Skeletal muscle satellite cell (primary cell): Measurements from ENCODE around the gene ARL15.

ENCODE experiments used
- H3K27me3 ChIP-seq: 2 replicates; pipeline ENCODE4 v1.7.0; 2013; ENCODE audit warnings: low read length; ENCODE audit not compliant: control insufficient read depth, insufficient read depth
- H3K36me3 ChIP-seq: 2 replicates; pipeline ENCODE4 v1.7.0; 2013; ENCODE audit warnings: mild to moderate bottlenecking, control low read depth, low read length; ENCODE audit not compliant: insufficient read depth
- H3K4me1 ChIP-seq: 2 replicates; pipeline ENCODE4 v1.7.0; 2013; ENCODE audit warnings: low read length; ENCODE audit not compliant: control insufficient read depth, insufficient read depth
- H3K4me2 ChIP-seq: 2 replicates; pipeline ENCODE4 v1.7.0; 2013; ENCODE audit warnings: mild to moderate bottlenecking, low read length
- H3K4me3 ChIP-seq: 2 replicates; pipeline ENCODE4 v1.7.0; 2013; ENCODE audit warnings: low read length
- H3K9ac ChIP-seq: 2 replicates; pipeline ENCODE4 v1.7.0; 2013; ENCODE audit warnings: mild to moderate bottlenecking, low read depth, low read length, moderate library complexity
- H3K9me3 ChIP-seq: replicated peaks from 2 replicates; pipeline ENCODE4 v1.7.0; 2013; ENCODE audit warnings: mild to moderate bottlenecking, control low read depth, low read length

Gene ARL15

GRCh38 chr5:53962306-53962705 is 348.1 kb downstream of the ARL15 start:
- H3K4me2 ChIP-seq = no peak overlapping the region
- no peak overlapping the region for H3K4me3 ChIP-seq
- no peaks in the 10 kb centered on the region for H3K9me3 ChIP-seq
- H3K36me3 ChIP-seq = no peaks in the 10 kb centered on the region
- H3K4me1 ChIP-seq = no peaks in the 10 kb centered on the region
- no peak overlapping the region for H3K9ac ChIP-seq
- no peaks in the 10 kb centered on the region for H3K27me3 ChIP-seq

DNA sequence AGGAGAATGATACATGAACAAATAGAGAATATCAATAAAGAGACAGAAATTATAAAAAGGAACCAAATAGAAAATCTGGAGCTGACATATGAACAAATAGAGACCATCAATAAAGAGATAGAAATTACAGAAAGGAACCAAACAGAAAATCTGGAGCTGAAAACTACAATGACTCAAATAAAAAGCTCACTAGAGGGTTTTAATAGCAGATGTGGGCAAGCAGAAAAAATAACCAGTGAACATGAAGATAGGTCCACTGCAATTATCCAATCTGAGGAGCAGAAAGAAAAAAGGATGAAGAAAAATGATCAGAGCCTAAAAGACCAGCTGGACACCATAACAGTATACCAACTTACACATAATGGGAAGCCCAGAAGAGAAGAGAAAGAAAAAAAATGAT is 353.7 kb downstream of the ARL15 start:
- Histone ChIP-seq H3K4me2 (no peak overlapping the region), H3K9me3 (no peaks in the 10 kb centered on the region), H3K36me3 (no peaks in the 10 kb centered on the region), H3K9ac (no peak overlapping the region), H3K4me1 (no peaks in the 10 kb centered on the region), H3K4me3 (no peak overlapping the region), H3K27me3 (no peaks in the 10 kb centered on the region)

GRCh38 chr5:53956196-53956595 is 354.2 kb downstream of the ARL15 start:
- no peaks in the 10 kb centered on the region for H3K4me1 ChIP-seq
- H3K4me2 ChIP-seq = no peak overlapping the region
- no peaks in the 10 kb centered on the region for H3K27me3 ChIP-seq
- no peaks in the 10 kb centered on the region for H3K9me3 ChIP-seq
- H3K36me3 ChIP-seq = no peaks in the 10 kb centered on the region
- no peak overlapping the region for H3K9ac ChIP-seq
- no peak overlapping the region for H3K4me3 ChIP-seq

DNA sequence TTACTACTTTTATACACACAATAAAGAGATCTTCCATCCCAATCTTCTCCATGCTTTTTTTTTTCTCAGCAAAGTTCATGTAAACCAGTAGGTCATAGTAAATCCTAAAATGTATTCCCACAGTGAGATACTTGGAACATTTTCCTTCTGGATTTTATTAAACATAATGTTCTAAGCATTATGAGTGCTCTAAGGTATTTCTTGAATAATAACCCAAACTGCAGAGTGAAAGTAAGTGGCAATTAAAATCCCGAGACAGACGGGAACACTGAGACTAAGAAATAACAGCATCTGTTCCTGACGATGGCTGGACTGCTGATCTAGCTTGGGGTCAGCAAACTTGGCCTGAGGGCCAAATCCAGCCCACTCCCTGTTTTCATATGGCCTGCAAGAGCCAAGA is 359.8 kb downstream of the ARL15 start:
- no peaks in the 10 kb centered on the region for H3K9me3 ChIP-seq
- H3K4me2 ChIP-seq = no peak overlapping the region
- no peaks in the 10 kb centered on the region for H3K4me1 ChIP-seq
- no peak overlapping the region for H3K4me3 ChIP-seq
- H3K36me3 ChIP-seq = no peaks in the 10 kb centered on the region
- H3K9ac ChIP-seq = no peak overlapping the region
- no peaks in the 10 kb centered on the region for H3K27me3 ChIP-seq

- H3K4me3 ChIP-seq = no peak overlapping the region
Observed at GRCh38 chr5:53948598-53948997, 361.8 kb downstream of the ARL15 start.

DNA sequence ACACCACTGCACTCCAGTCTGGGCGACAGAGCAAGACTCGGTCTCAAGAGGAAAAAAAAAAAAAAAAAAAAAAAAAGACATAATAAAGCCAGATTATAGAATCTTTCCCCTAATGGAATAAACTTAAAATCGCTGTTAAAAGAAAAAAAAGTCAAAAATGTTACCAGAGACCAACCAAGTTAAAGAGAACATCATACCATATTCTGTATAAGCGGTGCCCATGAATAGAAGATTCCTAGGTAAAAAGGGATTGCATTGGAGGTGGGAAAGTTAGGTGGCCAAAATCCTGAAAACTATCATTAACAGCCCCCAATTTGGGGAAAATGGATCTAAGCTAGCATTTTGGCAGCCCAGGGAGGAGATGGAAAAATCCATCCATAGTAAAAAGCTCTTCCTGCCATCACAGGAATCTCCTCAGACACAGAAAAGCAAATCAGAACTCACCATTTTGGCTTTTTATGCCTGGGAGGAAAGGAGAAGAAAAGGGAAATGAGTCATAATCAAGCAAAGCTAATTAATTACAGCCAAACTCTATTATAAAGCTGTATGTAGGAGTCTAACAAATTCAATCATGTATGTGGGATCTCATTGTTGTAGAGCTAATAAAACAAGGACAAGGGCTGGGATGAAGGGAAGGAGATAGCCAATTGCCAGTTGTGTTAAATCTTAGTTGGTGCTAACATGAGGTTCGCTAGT is 363.8 kb downstream of the ARL15 start:
- Histone ChIP-seq H3K4me3 (no peak overlapping the region), H3K9ac (no peak overlapping the region), H3K9me3 (no peaks in the 10 kb centered on the region), H3K4me2 (no peak overlapping the region), H3K27me3 (no peaks in the 10 kb centered on the region), H3K36me3 (no peaks in the 10 kb centered on the region), H3K4me1 (no peaks in the 10 kb centered on the region)

More at GRCh38 chr5:53948598-53948997, 361.8 kb downstream of the ARL15 start:
- no peak overlapping the region for H3K4me2 ChIP-seq
- no peaks in the 10 kb centered on the region for H3K9me3 ChIP-seq
- H3K9ac ChIP-seq = no peak overlapping the region
- no peaks in the 10 kb centered on the region for H3K27me3 ChIP-seq
- H3K36me3 ChIP-seq = no peaks in the 10 kb centered on the region
- H3K4me1 ChIP-seq = no peaks in the 10 kb centered on the region

GRCh38 chr5:53944981-53945380 is 365.4 kb downstream of the ARL15 start:
- H3K27me3 ChIP-seq = no peaks in the 10 kb centered on the region
- no peak overlapping the region for H3K4me3 ChIP-seq
- no peaks in the 10 kb centered on the region for H3K9me3 ChIP-seq
- H3K9ac ChIP-seq = no peak overlapping the region
- H3K4me2 ChIP-seq = no peak overlapping the region
- H3K36me3 ChIP-seq = no peaks in the 10 kb centered on the region
- H3K4me1 ChIP-seq = peaks cover 6% of the 10 kb centered on the region

DNA sequence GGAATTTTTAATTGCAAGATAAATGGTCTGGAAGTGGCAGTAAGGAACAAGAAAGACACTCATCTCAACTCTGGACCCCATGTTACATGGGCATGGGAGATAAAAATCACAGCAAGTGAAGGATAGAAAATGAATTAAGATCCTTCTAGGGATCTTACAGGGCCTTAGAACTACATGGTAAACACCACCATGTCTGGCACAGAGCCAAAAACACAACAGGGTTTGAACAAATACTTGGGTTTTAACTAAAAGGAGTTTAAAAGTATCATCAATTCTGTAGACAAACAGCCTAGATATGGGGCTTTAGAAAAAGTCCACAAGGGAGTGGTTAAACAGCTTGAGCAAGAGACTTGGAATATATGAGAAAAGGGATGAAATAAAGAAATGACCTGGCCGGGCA is 366.4 kb downstream of the ARL15 start:
- no peak overlapping the region for H3K9ac ChIP-seq
- no peak overlapping the region for H3K4me3 ChIP-seq
- no peaks in the 10 kb centered on the region for H3K27me3 ChIP-seq
- no peaks in the 10 kb centered on the region for H3K9me3 ChIP-seq
- no peak overlapping the region for H3K4me2 ChIP-seq
- H3K4me1 ChIP-seq = peaks cover 6% of the 10 kb centered on the region
- no peaks in the 10 kb centered on the region for H3K36me3 ChIP-seq

DNA sequence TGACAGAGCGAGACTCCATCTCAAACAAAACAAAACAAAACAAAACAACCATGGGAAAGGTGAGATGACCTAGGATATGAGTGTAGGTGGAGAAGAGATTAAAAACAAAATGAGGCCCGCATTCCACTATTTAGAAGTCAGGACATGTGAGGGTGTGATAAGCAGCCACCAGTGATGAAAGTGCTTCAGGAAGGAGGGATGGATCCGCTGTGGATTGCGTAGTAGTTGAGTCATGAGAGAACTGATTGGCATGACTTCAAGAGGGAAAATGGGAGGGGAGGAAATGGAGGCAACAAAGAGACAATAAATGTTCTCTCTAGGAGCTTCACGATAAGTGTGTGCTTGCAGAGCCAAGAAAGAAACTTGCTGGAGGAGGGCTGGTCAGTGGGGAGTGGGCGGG is 367.6 kb downstream of the ARL15 start:
- Histone ChIP-seq H3K9ac (no peak overlapping the region), H3K27me3 (no peaks in the 10 kb centered on the region), H3K4me2 (no peak overlapping the region), H3K4me3 (no peak overlapping the region), H3K4me1 (peaks cover 6% of the 10 kb centered on the region), H3K9me3 (no peaks in the 10 kb centered on the region), H3K36me3 (no peaks in the 10 kb centered on the region)

DNA sequence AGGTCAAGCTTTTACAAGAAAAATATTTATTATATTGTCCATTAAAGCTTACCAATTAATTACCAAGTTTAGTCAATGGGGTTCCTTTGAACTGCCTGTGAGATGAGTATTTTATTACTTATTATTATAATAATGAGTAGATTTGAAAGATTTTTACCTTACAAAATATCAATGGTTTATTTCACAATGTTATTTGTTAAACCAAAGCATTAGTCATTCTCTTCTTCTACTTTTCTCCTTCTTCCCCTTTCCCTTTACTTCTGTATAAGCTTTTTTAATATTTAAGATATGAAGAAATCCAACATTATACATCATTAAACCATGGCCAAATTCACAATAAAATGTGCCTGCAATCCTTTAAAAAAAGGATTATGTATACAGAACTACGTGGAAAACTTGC is 369.5 kb downstream of the ARL15 start:
- no peak overlapping the region for H3K4me3 ChIP-seq
- peaks cover 11% of the 10 kb centered on the region for H3K4me1 ChIP-seq
- H3K4me2 ChIP-seq = no peak overlapping the region
- no peak overlapping the region for H3K9ac ChIP-seq
- H3K36me3 ChIP-seq = no peaks in the 10 kb centered on the region
- no peaks in the 10 kb centered on the region for H3K9me3 ChIP-seq
- H3K27me3 ChIP-seq = no peaks in the 10 kb centered on the region

- no peak overlapping the region for H3K9ac ChIP-seq
- peaks cover 11% of the 10 kb centered on the region for H3K4me1 ChIP-seq
- H3K36me3 ChIP-seq = no peaks in the 10 kb centered on the region
Observed at GRCh38 chr5:53937467-53937866, 372.9 kb downstream of the ARL15 start.

More at GRCh38 chr5:53937467-53937866, 372.9 kb downstream of the ARL15 start:
- Histone ChIP-seq H3K4me3 (no peak overlapping the region), H3K4me2 (no peak overlapping the region), H3K27me3 (no peaks in the 10 kb centered on the region), H3K9me3 (no peaks in the 10 kb centered on the region)
